HG02870 (cell line): ENCODE data around the gene SDK2.
"Not testable (repeated sequence)": the region's sequence is repeated elsewhere in the genome, so short reads cannot be mapped to it uniquely, and the experiment has no call there.

Experiments used
- ATAC-seq: cut with Tn5 transposase; IDR thresholded peaks from one replicate; pipeline ENCODE4 v1.9.1; 2021; ENCODE audit warnings: mild to moderate bottlenecking, moderate library complexity; ENCODE audit not compliant: unreplicated experiment

SDK2 gene

DNA sequence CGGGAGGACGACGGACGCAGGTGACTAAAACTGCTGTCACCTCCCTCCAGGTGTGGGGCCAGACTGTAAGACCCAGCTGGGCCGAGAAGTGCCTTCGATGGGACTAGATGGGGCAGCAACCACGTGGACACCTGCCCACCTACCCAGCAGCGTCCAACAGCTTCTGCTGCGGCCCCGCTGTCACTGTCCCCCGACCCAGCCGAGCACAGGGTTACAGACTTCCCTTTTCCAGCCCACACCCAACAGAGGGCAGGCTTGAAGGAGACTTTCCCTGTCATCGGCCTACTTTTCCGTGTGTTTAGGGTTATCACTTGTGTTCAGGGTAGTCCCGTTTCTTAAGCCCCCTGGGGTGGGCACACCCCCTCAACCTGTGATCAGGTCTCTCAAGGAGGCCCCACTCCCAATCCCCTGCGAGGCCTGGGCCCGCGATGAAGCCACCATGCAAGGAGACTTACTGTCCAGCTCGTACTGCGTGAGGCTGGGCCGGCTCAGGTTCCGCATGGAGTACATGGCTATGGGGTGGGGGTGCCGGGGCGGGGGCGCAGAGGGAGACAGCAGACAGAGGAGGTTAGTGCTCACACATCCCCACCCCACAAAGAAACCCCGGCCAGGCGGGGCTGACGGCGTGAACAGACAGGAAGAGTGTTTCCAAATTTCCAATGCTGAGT, 263.7 kb downstream of the SDK2 start:
- no peak for ATAC-seq

DNA sequence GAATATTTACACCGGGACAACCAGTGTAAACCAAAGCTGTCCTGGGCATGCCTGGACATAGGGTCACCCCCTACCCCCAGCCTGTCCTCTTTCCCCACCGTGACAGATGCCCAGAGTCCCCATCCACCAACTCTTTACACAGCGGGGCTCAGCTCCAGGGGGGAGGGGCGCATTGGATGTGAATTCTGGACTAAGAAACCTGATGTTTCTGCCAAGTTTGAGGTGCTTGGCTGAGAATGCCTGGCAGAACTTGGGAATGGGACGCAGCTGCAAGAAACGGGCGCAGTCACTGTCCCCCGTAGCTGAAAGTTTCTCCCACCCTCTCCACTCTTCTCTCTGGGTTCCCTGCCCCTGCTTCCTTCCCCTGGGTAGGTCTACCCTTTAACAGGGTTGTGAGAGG, 264.4 kb downstream of the SDK2 start:
- no peak for ATAC-seq

DNA sequence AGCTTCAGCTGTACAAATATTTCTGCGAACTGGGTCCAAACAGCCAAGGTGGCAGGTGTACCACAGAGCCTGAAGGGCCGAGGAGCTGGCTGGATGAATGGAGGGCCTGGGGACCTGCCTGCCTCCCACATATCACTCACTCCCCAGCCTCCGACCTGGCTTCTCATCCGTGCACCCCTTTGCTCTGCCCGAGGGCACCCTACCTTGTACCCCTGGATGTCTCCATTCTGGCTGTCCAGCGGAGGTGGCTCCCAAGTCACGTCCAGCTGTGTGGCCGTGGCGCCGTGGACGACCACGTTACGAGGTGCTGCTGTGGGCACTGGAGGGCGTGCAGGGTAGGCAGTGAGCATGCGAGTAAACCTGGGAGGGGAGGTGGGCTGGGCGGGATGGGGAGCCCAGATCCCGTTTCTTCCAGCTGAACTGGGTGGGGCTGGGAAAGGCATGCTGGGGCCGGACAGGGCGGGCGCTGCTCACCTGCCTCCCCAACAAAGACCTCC, 265.2 kb downstream of the SDK2 start:
- no peak for ATAC-seq

DNA sequence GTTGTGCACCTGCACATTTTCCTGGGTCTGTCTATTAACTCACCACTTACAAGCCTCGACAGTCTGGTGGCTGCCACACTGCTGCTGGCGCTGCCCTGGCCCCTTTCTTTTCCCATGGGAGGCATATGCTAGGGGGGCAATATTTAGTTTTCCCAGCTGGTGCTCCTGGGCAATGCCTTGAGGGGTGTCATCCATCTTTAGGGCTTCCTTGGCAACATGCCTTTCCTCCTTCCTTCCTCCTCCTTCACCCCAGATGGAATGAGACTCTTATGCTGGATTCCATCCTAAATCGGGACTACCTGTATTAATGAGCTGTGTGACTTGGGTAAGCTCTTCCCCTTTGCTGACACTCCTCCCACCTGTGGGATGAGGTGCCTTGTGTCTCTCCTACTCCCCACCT, 267.6 kb downstream of the SDK2 start:
- no peak for ATAC-seq

DNA sequence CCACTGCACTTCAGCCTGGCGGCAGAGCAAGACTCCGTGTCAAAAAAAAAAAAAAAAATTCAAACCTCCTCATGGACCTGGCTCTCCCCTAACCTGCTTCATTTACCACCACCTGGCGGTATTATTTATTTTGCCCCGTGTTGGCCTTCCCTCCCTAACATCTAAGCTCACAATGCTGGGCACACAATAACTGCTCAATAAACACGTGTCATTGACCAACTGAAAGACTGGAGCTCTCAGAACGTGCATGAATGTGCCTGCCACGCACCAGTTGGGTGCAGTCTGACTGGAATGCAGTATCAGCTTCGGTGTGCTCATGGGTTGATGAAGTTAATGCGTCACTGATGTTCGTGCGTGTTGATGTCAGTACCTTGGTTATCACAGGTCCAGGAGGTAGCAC, 268.1 kb downstream of the SDK2 start:
- ATAC-seq = no peak

DNA sequence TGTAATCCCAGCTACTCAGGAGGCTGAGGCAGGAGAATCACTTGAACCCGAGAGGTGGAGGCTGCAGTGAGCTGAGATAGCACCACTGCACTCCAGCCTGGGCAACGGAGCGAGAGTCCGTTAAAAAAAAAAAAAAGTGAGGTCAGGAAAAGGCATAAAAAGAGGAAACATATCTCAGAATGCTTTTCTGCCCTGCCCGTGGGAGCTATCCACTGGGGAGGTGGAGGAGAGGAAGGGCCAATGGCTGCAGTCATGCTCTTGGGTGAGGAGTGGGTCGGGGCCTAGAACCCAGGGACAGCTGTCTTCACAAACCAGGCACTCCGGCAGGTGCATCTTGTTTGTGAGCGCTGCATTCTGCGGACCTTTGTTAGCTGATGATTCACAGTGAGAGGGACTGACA, 272.4 kb downstream of the SDK2 start:
- ATAC-seq = no peak

DNA sequence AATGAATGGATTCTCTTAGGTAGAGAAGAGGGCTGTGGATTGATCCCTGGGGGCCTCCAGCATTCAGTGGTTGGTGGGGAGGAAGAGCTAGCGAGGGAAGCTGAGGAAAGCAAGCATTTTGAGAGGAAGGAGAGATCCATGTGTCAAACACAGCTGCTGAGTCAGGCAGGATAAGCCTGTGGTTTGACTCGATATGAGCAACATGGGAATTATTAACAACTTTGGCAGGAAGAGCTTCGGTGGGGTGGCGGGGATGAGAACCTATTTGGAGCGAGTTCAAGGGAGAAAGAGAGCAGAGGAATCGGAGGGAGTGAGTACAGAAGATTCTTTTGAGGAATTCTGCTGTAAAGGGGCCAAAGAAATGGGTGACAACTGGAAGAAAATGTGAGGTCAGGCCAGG, 273.0 kb downstream of the SDK2 start:
- ATAC-seq = no peak

DNA sequence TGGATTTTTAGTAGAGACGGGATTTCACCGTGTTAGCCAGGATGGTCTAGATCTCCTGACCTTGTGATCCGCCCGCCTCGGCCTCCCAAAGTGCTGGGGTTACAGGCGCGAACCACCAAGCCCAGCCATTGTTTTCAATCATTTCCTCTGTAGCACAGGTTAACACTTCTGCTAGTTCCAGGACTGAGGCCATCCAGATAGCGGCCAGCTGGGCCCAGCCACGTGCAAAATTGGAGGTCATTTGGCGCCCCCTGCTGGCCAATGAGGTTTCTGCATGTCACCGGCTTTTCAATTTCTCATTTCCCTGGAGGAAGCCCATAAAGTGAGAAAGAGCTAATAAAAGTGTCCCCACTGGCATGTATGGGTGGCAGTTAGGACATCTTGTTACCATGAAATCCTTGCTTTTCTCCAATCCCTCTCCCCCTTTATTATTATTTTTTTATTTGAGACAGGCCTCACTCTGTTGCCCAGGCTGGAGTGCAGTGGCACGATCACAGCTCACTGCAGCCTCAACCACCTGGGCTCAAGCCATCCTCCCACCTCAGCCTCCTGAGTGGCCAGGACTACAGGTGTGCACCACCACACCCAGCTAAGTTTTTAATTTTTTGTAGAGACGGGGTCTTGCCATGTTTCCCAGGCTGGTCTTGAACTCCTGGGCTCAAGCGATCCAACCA, 274.3 kb downstream of the SDK2 start:
- not testable (repeated sequence) for ATAC-seq

DNA sequence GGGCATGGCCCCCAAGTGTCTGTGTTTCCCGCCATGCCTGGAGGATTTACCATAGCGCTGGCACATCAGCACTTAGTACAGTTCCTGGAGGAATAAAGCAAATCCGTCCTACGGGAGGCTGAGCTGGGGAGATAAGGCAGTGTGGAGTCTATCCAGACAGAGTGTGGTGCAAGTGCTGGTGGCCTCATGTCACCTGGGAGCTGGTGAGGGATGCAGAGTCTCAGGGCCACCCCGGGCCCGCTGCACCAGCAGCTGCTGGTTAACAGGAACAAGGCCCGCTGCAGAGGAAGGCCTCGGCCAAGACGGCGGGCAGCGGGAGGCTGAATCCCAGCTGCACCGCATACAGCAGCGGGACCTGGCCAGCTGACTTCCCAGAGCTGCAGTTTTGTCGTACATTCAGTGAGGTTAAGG, 275.1 kb downstream of the SDK2 start:
- no peak for ATAC-seq

DNA sequence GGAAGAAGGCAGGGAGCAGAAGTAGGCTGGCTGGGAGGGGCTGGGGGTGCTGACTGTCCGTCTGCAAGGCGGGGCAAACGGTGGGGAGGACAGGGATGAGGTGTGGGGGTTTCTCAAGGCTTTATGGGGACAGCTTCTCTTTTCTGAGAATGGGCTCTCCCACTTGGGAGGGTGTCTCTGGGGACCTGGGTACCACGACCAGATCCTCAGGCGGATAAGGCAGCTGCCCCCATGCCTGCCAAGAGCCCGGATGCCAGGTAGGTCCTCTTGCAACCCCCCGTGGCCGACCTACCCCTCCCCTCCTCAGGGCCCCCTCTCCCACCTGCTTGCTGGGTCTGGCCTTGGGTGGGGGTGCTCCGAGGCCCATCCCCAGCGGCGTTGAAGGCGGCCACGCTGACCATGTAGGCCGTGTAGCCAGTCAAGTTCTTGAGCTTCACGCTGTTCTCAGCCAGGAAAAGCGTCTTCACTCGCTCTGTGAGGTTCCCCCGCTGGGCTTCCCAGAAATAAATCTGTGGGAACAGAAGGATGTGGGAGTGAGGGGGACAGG, 276.1 kb downstream of the SDK2 start:
- ATAC-seq = no peak

DNA sequence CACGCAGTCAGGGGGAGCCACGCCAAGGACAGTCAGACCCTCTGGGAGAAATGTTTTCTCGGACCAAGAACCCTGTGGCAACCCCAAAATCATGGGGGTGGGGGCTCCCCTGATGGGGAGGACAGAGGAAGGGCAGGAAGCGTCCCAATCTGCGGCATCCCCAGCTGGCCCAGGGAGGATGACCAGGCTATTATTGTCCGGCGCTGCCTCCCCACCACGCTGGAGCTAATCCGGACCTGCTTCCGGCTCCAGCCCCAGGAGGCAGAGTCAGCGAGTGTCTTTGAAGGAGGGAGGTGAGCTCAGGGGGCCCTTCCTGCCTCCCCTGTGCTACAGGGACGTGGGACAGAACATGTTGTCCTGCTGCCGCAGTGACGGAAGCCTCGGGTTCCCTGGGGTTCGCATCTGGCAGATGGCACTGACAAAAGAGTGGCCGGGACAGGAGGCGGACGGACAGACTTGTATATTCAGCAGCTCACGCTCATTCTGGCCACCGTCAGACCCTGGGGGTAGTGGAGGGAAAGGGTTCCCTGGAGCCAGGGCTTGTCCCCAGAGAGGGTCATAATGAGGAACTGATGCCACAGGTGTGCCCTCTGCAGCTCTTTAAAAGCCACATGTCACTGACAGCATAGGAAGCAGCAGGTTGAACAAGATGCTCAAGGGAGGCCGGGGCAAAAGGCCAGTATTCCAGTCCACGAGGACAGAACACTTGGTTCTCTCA, 278.2 kb downstream of the SDK2 start:
- ATAC-seq = no peak

DNA sequence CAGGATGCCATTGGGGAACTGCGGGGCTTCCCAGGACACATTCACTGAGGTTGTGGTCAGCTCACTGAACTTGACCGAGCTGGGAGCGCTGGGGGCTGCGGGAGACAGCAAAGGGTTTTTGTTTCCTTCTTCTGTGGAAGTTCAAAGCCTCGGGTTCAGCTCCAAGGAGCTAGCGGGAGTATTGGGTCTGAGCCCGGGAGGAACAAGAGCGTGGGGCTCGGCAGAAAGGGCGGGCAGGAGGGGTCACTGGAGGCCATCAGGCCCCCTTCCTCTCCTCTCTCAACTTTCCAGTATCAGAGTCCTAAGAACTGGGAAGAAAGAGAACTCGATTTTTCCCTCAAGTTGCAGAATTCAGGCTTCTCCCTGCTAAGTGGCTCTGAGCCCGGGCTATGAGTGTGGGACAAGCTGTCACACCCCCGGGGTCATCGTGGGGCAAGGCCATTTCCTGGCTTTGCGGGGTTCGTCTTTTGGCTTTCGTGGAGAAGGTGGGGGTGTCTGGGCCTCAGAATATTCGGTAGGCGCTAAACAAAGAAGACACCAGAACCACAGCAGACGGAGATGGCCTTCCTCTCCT, 278.9 kb downstream of the SDK2 start:
- no peak for ATAC-seq

DNA sequence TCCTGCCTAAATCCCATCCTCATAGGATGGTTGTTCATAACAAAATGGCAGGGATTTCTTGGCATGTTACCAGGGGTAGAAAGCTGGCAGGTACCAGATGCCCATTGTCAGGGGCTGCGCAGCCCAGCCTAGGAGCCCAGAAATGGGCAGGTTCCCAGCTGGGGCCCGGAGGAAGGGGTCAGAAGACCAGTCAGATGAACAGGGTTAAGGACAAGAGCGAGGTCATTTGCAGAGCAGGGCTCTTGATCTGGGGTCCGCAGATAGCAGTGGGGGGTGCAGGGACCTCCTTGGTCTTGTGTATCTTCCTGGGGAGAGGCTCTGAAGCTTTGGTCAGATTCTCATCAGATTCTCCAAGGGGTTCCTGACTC, 280.1 kb downstream of the SDK2 start:
- no peak for ATAC-seq

DNA sequence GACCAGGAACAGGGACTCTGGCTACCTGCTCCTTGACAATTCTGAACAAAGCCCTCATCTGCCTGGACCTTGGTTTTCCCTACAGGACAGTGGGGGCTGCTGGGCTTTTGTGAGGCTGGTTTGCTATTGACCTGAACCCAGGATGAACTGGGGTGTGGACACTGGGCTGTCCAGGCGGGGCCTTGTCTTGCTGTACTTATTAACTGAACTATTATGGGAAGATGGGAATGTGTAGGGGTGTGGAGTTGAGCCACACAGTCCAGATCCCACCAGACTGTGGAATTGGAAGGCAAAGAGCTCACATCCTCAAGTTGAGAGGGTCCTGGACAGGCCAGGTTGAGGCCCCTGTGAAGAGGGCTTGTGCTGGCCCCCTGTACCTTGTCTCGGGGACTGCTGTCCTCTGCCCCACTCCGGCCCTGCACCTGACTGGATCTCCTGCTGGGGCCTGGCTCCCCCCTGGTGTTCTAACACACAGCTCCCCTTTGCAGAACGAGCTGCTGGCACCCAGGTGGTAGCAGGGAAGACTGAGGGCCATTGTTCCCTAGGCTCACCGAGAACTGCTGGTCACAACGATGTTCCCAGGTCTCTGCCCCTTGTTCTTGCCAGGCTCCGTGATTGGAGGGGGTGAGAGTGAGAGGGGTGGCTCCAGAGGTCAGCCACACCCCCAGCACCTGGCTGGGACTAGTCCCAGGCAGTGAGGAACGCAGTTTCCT, 280.6 kb downstream of the SDK2 start:
- no peak for ATAC-seq

DNA sequence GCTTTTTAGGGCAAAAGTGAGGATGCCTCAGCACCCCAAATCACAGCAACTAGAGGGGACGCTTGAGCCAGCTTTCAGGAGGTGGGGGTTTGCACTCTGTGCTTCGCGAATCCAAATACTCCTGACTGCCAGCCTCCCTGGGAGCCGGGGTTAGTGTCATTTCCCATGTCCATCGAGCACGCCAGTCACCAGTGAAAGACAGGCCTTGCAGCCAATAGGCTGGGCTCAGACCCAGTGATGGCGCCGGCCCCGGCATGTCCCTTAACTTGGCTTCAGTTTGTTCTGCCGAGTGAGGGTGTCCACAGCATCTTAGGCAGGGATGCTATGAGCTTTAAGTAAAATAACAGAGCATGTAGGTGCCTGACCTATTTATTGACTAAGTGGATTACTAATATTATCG, 281.5 kb downstream of the SDK2 start:
- no peak for ATAC-seq

DNA sequence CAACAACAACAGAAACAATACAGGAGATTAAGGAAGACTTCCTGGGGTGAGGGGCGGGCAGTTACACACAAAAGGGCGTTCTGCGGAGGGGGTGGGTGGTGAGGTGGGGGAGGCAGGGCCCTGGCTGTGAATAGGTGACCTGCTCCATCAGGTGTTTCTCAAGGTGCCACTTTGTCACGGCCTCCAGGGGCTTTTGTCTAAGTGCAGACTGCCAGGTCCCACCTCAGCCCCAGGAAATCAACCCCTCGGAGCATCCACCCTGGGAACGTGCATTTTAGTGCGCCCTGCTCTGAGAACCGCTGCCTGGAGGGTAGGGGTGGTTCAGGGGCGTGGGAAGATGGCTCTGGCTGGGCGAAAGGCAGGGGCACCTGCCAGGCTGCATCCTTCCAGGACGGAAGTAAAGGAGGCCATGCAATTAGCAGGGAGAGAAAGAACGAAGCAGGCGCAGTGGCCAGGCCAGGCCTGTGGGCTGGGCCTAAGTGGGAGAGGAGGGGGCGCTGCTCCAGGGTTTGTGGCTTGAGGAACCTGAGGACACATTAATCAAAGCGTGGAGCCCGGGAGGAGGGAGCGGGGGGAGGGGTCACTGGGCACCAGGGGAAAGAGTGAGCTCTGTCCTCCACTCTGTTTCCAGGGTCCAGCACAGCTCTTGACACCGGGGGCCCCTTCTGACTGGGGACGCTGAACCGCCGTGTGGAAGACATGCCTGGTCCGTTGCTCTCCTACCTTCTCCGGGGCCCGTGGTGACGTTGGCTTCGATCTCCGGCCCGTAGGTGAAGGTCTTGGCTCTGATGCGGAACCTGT, 283.1 kb downstream of the SDK2 start:
- ATAC-seq = no peak

DNA sequence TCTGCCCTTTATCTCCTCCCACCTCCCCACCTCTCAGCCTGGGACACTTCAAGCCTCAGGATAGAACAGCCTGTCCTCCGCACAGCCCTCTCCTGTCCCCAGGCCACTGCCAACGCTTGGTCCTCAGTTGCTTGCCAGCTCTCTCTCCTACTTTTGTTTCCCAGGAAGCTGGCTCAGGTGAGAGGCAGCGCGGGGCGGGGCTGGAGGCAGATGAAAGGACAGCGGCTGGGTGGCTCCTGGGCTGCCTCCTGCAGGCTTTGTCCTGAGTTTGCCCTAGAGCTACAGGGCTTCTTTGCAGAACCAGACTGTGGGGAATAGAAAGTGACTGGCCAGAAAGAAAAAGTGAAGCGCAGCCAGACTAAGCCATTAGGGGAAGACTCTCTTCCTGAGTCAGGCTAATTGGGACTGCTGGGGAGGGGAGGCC, 284.2 kb downstream of the SDK2 start:
- no peak for ATAC-seq

DNA sequence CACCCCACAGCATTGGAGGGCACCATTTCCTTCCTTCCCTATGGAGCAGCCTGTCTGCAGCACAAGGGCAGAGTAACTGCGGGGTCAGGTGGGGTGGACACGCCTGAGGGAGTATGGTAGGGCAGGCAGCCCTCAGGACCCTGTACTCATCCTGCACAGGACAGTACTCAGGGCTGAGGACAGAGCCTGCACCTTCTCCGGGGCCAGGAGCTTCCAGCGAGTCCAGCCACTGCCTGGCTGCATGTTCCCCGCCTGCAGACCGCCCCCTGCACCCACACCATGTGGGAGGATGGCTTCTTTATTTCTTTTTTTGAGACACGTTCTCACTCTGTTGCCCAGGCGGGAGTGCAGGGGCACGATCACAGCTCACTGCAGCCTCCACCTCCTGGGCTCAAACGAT, 284.9 kb downstream of the SDK2 start:
- ATAC-seq = no peak

DNA sequence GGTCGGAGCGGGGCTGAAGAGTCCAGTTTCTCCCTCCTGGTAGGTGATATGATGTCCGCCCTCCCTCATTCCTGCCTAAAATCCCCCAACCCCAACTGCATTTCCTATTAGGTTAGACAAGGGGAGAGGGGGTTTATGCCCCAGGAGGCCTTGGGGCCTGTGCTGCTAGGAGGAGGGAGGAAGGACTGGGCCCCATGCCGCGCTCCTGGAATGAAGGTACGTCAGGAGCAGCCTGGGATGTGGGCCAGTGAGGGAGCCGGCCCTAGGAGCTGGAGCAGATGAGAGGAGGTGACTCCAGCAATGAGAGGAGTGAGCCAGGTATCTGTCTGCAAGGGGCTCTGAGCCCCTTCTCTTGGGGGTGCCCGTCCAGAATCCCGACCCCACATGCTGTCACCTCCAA, 285.6 kb downstream of the SDK2 start:
- ATAC-seq = no peak

DNA sequence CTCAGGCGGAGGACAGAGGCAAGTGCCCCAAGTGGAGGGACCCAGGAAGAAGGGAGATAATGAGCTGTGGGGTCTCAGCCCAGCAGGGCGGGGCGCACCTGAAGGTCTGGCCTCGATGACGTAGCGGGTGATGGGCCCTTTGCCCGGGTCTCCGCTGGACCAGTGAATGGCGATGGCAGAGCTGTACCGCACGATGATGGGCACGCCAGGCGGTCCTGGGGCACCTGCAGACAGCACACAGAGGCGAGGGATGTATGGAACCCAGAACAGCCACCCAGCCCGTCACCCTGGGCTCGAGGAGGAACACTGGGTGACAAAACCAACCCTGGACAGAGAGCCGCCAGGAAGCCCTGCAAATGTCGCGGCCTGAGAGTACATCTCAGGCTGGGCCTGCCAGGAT, 286.3 kb downstream of the SDK2 start:
- no peak for ATAC-seq
